ENCODE data around the gene LETMD1.

DNA sequence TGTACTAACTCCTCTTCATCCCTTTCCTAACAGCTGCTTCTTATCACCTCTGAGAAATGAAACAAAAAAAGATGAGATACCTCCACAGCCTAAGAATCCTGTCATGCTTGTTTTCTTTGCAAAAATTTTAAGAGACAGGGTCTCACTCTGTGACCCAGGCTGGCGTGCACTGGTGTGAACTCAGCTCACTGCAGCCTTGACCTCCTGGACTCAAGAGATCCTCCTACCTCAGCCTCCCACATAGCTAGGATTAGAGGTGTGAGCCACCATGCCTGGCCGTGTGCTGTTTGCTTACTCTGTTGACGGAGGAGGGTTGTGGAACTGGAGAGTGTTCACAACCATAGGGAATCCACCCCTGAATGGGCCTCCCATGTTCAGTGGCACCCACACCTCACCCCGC, 19.1 kb downstream of the LETMD1 start:
- TF ChIP-seq, protein P1, sequence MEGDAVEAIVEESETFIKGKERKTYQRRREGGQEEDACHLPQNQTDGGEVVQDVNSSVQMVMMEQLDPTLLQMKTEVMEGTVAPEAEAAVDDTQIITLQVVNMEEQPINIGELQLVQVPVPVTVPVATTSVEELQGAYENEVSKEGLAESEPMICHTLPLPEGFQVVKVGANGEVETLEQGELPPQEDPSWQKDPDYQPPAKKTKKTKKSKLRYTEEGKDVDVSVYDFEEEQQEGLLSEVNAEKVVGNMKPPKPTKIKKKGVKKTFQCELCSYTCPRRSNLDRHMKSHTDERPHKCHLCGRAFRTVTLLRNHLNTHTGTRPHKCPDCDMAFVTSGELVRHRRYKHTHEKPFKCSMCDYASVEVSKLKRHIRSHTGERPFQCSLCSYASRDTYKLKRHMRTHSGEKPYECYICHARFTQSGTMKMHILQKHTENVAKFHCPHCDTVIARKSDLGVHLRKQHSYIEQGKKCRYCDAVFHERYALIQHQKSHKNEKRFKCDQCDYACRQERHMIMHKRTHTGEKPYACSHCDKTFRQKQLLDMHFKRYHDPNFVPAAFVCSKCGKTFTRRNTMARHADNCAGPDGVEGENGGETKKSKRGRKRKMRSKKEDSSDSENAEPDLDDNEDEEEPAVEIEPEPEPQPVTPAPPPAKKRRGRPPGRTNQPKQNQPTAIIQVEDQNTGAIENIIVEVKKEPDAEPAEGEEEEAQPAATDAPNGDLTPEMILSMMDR (IDR thresholded peaks at IDR 0.05), result no peak
- TF ChIP-seq POLR2A (IDR thresholded peaks at IDR 0.05), result no peak

Measured in sigmoid colon (tissue), 3 donors.